Astrocyte of the hippocampus (primary cell): ENCODE data around the gene HOXA1.
A peak's percentile ranks its signal among the peaks of the same experiment; 100 is the strongest.

Experiments used
- DNase-seq: peaks from one replicate; pipeline ENCODE4 v3.0.0; 2011; ENCODE audit warnings: low read depth, low spot score

Gene HOXA1

DNA sequence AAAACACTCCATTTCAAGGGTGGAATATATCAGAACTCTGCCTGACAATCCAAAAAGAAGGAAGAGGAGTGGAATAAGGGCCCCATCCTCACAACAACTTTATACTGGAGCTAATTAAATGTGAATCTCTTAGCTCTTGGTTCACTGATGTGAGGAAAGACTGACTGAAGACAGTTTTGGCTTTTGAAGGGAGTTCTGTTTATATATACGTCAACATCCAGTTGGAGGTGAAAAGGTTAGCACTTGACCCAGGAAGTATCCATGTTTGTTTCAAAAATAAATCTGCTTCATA lies 3.0 kb downstream of the HOXA1 start:
- DNase-seq = no peak

DNA sequence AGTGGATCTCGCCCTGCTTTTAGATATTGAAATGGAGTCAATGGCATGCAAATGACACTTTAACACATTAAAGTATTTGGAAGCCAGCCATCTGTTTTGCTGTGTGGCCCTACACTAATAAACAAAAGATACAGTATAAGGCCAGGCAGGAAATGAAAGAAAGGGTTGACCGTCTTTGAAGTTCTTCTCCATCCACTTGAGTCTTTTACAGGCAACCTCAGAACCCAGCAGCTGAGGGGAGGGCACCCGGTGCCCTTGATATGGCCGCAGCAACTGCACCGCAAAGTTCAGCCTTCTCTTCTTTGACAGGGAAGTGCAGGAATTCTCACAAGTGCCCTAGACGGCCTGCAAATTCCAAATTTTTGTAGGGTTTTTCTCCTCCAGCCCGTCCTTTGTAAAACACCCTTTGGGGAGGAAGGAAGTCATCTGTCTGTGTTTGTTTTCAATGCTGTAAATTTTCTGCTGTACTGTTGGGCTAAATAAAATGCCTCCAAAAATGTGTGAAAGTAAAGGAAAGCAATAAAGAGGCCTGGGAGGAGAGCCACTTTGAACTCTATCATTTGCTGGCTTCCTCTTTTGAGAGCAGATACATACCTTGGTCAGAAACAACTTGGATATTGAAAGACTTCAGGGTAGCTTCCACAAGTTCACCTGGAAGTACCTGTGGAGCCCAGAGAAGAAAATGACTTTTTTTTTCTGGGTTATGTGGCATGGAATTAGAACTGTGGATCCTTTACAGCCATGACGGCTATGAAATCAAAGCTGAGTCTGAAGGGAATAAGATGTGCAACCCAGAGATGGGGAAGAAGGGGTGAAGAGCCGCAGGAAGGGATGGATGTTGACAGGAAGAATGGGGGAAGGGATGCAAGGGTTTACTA lies 3.6 kb downstream of the HOXA1 start:
- no peak for DNase-seq

DNA sequence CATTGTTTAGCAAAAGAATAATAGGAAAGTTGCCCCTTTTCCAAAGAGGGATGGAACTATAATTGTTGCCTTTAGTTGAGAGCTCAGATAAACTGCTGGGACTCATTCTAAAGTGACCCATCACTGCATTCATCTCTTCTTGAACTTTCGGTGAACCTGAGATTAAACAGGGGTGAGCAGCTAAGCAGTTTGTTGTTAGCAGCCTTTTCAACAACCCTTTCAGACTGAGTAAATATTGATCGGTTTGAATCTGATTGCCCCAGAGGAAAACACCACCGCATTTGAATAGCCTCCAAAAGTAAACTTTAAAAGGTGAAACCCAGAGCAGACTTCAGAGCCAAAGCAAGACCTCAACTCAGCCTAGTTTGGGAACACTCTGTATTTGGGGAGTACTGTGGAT lies 4.7 kb downstream of the HOXA1 start:
- DNase-seq = no peak

DNA sequence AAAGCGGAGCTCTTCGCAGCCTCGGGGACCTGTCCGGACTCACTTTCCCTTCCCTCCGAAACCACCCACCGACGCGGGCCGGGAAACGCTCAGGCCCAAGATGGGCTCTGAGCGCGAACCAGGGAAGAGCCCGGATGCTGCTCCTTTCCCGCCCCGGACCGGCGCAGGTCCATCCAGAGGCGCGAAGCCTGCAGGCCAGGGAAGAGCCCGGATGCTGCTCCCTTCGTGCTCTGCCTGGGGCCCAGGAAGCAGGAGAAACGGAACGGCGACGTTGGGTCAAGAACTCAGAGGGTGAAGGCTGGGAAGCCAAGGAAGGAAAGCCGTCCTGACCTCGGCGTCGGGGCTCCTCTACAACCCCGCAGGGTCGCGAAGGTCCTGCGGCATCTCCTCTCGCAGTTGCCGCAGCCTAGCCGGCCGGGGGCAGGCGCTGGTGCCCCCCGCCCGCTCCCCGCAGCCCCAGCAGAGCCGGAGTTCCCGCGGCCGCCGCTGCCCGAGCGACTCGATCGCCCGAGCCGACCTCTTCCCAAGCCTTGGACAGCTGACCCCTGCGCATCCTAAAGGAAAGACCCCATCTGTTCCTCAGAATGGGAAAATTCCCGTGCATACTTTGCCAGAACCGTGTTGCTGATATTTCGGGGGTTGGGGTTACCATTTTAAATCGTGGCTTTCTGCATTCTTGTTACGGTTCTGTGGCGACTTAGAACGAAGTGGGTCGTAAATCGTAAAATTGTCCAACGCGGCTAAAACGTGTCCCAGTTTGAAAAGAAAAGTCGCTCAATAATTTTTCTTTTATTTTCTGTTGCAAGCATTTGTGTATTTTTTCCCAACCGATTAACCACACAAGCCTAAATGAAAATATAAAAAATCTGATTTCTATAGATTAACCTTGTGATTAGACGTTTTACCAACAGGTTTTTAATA lies 7.5 kb downstream of the HOXA1 start:
- DNase-seq = no peak

DNA sequence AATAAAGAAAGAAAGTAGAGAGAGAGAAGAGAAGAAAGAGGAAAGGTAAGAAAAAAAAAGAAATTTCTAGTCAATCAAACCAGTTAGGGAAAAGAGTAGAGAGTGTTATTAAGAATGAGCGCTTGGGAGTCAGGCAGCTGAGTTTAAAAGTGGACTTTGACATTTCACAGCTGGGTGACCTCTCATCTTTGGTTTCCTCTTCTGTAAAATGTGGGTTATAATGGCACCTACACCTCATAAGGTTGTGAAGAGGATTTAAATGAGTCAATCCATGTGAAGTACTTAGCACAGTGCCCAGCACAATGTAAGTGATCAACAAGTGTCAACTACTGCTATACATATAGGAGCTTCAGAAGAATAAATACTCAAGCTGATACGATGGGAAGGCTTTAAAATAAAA lies 12.2 kb downstream of the HOXA1 start:
- DNase-seq = no peak

DNA sequence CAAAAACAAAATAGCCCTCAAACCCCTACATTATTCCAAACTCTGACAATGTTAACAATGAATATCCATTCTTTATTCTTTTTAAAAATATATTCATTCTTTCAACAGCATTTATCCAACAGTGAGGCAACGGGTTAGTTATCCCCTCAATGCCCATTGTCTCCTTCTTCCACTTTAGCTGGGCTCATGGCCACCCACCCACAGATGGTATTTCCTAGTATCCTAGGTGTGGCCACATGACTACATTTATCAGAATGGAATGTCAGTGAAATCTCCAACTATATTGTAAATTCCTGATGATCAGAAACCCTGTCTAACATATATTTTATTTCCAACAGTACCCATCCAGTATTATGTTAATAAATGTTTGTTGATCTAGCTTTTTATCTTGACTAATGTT lies 13.6 kb downstream of the HOXA1 start:
- DNase-seq = no peak

DNA sequence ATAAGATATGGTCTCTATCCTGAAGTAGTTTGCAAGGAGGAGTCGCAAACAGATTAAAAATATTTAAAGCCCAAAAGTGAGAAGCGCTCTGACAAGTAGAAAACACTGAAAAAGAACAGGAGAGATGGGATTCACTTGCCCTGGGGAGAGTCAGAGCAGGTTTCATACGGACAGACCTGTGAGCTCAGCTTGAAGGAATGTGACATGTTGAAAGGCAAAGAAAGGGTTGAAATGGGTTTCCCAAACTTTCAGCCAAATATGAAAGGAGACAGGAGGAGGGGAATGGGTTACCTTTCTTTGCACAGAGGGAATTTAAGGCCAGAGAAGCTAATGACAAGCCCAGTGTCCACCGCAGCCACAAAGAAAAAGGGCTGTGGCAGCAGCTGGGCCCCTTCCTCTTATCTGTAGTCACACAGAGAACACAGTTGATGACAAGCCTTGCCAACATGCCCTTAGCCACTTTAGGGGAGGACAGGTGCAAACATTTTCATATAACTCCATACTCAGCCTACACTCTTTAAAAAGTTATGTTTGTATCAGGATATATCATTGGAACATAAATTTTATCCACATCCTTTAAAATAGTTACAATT lies 14.9 kb downstream of the HOXA1 start:
- no peak for DNase-seq

DNA sequence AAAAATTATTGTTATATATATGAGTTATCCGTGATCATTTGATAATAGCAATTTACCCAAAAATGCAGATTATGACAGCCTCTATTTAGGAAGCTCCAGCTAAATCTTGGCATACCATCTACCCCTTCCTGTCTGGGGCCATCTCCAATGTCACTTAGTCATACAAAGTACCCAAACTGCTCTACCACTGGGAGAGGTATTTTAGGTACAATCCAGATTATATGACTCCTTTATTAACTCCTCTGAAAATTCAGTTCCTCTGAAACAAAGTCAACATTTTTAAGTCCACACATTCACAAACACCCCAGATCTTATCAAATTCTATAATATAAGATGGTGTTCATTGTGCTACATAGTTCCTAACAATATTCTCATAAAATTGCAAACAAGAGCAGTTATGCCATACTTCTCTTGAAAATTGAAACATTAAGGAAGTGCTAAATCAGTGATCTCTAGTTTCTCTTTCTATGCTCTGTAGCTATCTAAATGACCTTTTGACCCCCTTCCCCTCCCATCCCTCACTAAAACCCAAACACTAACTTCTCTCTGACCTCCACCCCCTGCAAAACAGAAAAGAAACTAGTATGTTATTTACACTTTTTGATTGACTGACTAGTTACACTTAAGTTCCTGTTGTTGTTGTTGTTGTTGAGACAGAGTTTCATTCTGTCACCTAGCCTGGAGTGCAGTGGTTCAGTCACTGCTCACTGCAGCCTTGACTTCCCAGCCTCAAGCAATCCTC lies 16.4 kb downstream of the HOXA1 start:
- no peak for DNase-seq

DNA sequence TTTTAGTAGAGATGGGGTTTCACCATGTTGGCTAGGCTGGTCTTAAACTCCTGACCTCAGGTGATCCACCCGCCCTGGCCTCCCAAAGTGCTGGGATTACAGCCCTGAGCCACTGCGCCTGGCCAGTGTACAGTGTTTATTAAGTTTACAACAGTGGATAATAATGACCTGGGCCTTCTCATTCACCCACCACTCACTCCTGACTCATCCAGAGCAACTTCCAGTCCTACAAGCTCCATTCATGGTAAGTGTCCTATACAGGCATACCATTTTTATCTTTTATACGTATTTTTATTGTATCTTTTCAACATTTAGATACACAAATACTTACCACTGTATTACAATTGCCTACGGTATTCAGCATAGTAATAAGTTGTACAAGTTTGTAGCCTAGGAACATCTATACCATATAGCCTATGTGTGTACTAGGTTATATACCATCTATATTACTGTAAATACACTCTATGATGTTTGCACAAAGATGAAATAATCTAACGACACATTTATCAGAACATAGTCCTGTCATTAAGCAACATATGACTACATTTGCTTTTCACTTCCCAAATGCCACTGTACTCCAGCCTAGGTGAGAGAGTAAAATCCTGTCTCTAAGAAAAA lies 17.1 kb downstream of the HOXA1 start:
- DNase-seq = no peak

DNA sequence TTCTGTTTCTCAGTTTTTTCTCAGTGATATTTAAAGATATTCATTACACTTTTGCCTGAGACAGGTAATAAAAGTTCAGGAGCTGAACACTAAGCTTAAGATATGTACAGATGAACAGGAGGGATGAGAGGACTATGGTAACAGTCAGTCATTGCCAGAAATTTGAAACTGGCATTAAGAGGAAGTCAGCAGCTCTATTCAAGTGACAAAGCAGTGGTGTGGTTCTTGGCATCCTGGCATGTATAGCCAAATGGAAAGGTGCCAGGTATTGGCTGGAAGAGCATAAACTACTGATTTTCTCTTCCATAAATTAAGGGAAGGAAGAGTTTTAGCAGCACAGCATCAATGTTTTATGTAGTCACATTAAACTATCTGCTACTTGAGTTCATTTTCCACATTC lies 22.7 kb downstream of the HOXA1 start:
- DNase-seq = no peak

DNA sequence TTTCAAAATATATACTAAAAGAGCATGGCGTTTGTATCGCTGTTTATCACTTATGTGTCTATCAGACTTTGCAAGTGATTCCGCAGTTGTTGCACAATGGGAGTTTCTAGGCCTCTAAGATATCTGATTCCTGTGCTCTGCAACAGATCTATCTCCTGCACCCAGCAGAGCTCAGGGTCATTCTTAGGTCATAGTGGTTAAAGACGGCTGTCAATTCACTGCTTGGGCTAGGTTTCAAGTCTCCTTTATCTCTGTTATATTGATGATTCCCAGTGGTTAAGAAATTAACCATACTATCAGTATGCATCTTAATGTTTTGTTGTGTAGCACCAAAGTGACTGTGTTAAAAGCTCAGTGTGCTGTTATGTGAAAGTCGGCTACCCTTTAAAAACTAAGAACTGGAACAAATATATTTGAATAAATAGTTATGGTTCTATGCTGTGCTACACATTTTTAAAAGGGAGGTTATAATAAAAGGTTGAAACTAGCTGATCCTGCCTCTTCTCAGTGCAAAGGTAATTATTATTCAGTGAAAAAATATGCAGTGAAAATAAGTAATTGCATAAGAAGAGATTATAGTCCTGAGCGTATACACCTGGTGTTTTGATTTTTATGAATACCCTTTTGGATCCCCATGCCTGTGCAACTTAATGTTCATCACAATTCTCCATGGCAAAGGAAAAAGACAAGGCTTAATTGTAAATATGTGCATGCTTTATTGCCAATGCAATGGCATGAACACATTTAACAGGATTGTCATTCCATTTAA lies 24.0 kb downstream of the HOXA1 start:
- DNase-seq = no peak

DNA sequence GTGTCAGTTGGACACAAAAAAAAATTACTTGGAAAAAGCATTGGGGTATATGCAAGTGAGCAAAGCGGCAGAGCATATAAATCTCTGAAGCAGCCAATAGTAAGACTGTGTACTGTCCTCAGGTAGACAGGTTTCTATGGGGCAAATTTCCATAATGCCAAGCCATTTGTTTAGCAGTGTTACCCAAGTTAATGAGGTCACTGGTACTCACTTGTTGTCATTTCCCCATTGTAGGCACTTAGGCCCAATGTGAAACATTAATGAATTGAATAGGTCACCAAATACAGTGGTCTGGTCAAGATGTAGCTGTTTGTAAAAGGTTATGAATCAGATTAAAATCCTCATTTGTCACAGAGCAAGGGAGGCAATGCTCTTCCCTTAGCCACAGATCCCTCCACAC lies 27.5 kb downstream of the HOXA1 start:
- DNase-seq = no peak

DNA sequence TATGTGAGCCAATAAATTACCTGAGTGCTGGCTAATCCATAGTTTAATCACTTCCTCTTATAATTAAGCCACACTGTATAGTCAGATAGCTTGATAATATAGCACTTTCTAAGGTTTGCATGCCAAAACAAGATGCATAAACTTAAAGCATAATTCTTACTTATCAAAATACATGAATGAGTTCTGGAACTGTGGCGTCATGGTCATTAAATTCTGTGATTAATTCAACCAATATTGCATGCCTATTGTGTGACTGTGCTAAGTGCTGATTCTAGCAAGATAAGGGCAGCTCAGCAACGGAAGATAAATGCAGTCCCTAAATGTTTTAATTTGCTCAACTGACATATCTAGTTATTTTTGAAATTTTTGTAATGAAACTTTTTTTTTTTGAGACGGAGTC lies 29.7 kb downstream of the HOXA1 start:
- peak; percentile 8 for DNase-seq

DNA sequence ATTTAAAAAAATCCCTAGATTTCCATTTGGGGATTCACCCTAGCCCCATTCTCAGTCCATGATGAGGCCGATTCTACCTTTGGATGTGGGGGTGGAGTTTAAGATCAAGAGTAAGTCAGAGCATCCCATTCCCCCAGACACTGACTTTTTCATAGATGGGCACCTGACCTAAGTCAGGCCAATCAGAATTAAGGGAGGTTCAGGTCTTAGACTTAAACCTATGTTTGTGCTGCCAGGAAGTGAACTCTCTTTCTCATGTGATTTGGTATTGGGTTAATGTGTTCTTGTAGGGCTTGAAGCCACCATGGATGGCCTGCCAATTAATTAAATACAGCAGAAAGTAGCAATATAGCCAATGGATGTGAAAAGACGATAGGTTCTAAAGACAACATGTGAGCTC lies 30.1 kb downstream of the HOXA1 start:
- no peak for DNase-seq

DNA sequence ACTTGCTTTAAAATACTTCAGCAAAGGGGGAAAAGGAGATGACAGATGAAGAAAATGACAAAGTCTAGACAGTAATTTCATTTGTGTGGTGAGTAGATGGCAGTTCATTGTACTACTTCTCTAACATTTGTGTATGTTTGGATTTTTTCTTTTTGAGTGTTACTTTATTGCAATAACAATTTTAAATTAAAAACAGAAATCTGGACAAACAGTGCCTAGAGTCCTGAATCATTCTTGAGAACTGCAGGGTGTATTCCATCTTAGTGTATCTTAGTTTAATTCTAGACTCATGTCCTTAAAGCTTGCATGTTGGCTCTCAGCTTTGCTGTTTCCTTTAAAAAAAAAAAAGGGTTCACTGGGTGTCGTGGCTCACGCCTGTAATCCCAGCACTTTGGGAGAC lies 31.1 kb downstream of the HOXA1 start:
- DNase-seq = no peak

DNA sequence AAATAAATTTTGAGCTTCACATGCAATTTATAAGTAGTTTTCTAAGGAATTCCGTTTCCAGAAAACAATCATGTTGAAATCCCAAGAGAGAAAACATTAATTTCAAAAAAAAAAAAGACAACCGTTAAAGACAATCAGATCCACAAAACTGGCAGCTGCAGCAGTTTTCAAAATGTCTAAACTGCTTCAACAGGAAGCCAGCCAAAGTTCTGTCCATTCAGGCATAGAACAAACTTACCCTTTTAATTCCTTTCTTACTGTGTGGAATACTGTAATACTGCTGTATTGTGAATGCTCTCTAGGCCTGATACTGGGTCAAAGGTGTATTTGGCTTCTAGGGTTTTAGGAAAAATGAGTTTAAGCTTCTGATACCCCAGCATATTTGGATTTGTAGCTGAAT lies 31.6 kb downstream of the HOXA1 start:
- DNase-seq = no peak

DNA sequence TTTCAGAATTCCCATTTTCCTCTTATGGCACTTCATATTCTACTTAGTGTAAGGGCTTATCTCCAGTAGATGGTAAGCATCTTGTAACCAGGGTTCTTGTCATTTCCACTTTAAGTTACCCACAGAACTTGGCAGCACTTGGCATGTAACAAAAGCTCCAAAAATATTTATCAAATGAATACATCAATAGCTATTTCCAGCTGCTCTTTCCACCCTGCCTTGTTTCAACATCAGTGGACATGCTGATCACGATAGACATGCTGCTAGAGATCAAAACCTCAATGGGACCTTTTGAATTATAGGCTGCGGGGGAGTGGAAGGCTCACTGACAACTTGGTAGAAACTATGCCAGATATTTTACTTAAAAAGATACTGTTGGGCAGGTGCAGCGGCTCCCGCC lies 32.9 kb downstream of the HOXA1 start:
- DNase-seq = no peak

DNA sequence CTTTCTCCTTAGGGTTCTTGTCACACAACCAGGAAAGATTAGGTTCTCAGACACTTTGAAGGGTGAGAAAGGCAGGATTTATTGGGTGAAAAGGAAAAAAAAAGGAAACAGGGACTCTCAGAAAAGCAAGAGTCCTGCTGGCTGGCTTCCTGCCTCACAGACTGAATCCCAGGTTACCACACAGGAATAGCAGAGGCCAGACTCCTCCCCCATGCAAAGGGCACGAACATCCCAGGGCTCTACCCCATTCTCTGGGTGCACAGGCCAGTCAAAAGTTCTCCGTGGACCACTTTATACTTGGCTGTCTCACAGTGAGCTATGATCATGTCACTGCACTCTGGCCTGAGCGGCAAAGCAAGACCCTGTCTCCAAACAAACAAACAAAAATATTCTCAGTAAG lies 42.6 kb downstream of the HOXA1 start:
- no peak for DNase-seq

DNA sequence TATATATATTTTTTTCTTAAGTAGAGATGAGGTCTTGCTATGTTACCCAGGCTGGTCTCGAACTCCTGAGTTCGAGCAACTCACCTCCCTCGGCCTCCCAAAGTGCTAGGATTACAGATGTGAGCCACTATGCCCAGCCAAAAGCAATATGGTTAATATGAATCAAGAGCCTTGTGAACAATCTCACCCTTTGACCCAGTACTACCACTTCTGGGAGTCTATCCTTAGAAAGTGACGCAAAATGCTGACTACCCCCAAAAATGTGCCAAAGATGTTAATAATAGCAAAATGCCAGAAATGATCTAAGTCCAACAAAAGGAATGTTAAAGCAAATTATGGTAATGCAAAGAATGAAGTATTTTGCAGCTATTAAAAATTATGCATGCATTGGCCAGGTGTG lies 44.3 kb downstream of the HOXA1 start:
- no peak for DNase-seq

DNA sequence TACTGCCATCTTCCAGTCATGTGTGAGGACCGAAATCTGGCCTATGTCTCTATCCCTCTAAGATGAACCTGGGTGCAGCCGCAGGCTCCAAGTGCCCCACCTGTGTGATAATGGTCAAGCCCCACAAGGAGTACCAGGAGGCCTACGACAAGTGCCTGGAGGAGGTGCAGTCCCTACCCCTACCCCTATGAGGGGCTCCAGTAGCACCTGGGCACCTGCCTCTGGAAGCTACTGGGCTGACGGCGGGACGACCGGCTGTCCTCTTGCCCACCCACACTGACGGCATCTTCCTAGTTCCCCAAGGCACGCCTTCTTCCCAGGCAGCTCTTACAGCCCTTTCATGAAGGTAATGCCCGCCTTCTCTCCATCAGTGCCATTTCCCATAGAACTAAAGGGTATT lies 47.4 kb downstream of the HOXA1 start:
- no peak for DNase-seq
